GM19238 (cell line): ENCODE results near the gene ATP2A2.
"Not testable (repeated sequence)": the region's sequence is repeated elsewhere in the genome, so short reads cannot be mapped to it uniquely, and the experiment has no call there.

Experiments used
- DNase-seq: peaks from one replicate; pipeline ENCODE4 v3.0.0; 2011; ENCODE audit warnings: low spot score; ENCODE audit not compliant: insufficient read length

Gene ATP2A2

DNA sequence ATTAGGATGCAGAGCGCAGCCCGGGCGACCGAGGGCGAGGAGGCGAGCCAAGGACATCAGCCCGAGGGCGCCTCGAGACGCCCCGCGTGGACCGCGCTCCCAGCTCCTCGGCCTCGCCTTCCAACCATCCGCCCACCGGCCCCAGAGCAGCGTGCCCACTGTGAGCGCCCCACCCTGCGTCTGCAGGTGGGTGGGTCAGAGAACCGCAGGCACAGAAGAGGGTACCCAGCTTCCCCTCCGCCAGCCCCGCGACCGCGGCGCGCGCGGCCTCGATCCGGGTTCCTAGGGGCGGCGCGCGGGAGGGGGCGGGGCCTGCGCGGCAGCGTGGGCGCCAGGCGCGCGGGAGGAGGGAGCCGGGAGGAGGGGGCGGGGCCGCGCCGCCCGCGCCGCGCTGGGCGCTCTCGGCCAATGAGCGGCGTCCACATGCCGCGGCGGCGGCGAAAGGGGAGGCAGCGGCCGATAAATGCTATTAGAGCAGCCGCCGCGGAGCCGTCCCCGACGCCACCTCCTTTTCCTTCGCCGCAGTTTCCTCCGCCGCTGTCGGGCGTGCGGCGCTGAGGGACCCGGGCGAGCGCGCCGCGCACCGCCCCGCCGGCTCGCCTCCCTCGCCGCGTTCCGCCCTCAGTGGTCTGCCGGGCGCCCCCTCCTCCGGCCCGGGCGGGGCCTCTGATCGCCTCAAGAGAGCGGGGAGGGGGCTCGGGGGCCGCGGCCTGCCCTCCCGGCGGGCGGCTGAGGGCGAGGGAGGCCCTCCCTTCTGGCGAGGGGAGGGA, at the start of gene ATP2A2:
ATP2A2 (plus strand) TSS at position 469 of the 770 bp plus-strand sequence. CDS start 543 bp downstream, outside the sequence.
- DNase-seq = peak; percentile 94

DNA sequence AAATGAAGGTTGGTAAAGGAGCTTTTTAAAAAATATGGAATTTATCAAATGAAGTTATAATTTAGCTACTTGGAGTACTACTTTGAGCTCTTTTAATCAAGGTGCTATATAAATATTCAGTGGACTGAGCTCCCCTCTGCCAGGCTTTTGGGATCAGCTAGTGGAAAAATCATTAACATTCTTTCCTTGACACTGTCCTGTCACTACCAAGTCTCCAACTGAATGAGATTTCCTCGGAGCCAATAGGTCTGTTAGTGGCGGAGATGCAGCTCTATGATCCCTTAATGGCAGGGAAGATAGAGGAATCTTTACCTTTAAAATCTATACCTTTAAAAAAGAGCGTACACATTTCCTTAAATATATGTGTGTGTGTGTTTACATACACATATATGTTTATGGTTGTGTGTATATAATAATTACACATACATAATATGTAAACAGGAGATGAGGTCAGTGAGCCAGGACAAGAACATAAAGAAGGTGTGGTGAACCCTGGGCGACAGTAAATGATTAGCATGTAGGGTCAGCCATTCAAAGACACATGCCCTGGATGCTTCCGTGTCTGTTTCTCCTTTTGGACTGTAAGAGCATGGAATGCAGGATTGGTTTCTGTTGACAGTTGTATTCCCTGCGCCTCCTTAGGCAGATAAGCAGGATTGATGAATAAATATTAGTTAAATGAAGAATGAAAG, 47.7 kb upstream of the ATP2A2 start:
- DNase-seq = no peak

DNA sequence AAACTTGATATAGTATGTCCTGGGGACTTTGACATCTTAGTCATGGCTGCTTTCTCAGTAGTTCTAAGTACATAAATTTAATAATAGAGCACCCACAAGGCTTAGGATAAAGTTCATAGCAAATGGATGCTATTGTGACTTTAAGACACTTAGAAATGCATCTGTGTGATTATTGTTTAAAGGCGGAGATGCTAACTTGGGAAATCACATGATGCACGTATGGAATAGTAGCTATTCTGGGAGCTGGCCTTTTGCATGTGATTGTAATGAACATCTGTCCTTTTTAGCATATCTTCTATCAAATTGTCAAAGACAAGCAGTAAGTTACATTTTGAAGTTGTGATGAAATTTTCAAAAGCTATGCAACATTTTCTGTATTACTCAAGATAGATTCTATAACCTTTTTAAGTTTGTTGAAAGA, 46.7 kb upstream of the ATP2A2 start:
- no peak for DNase-seq

DNA sequence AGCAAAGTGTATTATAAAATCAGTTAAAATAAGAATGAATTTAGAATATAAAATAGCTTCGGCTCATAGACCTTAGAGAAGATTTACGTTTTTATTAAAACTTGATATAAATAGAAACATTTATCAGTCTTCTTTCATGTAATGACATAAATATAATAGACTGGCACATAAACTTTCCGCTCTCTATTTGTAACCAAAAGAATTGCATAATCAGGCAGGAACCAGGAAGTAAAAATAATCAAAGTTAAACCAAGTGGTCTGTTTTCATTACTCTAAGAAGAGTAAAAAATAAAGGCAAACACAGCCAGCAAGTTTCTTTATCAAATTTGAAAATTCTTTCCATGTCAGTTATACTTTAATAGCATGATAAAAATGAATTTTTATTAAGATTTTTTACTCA, 46.3 kb upstream of the ATP2A2 start:
- DNase-seq = no peak

DNA sequence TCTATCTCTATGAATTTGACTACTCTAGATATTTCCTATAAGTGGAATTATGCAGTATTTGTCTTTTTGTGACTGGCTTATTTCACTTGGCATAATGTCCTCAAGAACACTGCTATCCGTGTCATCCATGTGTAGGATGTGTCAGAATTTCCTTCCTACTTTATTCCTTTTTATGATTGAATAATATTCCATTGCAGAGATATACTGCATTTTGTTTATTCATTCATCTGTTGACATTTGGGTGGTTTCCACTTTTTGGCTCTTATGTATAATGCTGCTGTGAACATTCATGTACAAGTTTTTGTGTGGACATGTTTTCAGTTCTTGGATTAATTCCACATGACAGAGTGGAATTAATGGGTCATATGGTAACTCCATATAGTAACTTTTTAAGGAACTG, 45.7 kb upstream of the ATP2A2 start:
- no peak for DNase-seq

DNA sequence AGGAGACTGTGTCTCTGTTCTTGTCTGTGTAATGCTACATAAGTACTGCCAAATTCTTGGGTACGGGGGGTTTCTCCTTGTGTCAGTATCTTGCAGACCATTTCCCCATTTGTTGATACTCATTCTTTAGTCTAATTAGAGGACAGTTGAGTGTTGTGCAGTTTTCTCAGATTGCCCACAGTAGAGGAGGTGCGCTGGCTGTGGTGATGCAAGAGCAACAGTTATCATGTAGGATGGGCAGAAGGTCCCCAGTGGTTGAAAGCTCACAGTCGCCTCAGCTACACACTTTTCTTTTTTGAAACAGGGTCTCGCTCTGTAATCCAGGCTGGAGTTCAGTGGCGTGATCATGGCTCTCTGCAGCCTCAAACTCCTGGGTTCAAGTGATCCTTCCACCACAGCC, 37.8 kb upstream of the ATP2A2 start:
- DNase-seq = no peak

DNA sequence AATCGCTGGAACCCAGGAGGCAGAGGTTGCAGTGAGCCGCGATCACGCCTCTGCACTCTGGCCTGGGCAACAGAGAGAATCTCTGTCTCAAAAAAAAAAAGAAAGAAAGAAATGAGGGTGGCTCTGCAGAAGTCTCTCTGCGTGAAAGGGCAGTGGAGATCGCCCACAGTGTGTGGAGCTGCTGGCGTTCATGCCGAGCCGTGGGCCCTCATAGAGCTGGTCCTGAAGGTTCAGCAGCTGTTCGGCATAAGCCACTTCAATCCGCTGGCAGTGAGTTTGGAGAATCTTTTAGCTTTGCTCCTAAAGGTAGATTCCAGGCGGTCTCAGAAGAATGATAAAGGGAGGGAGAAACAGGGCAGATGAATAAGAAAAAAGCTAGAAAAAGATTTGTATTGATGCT, 36.7 kb upstream of the ATP2A2 start:
- DNase-seq = no peak

DNA sequence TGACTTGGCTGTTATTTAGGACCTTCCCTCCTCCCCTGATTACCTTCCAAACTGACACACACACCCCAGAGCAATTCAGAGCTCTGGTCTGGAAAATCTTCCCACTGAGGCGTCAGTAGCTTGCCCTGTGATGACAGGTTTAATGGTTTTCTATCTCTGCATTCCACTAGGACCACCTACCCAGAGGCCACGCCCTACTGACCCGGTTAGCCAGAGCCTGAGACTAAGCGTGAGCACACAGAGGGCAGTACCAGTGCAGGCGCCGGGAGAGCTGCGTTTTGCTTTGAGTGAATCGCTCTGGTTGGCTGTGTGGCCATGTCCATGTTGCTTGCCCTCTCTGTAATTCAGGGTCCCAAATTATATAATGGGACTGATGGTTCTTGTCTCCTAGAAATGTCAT, 36.2 kb upstream of the ATP2A2 start:
- no peak for DNase-seq

DNA sequence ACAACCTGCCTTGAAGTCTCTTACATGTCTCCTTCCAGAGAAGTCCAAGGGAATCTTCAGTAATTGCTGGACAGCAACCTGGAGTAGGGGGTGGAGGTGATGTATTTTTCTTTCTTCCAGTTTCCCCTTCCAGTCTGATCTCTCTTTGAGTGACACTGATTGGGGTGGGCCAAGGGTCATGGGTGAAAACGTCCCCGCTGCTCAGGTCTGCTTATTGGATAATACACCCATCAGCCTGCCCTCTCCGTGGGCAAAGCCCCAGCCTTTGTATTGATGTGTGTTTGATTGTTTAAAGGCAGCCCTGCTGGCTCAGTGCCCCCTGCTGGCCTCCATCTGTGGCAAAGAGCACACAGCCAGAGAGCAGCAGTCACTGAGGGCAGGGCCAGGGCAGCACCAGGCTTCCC, 35.7 kb upstream of the ATP2A2 start:
- DNase-seq = no peak

DNA sequence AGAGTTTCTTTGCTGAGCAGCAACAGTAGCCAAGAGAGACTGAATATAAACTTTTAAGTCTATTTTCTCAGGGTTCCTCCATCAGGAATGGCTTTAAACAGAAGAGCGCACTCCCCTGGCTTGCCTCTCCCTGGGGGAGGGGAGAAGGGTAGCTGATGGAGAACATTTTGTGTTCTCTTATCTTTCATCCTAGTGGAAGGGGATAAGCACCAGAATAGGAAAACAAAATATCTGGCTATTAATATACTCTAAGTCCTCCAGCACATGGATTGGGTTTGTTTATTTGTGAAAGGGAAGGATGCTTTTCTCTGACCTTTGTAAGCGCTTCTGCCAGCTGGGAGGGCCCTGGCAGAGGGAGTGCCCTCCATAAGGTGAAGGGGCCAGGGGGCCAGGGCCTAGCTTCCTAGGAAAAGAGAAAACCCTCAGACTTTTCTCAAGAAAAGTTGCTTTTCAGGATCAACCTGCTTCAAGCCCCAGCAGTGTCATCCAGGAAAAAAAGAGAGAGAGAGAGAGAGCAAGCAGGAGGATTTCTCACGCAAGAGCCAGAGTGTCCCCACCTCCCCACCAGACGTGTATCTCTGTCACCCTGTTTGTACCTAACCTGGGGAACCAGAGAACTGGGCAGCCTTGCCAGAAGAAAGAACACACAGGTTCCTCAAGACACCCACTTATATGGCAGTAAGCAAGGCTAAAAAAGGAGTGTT, 34.3 kb upstream of the ATP2A2 start:
- no peak for DNase-seq

DNA sequence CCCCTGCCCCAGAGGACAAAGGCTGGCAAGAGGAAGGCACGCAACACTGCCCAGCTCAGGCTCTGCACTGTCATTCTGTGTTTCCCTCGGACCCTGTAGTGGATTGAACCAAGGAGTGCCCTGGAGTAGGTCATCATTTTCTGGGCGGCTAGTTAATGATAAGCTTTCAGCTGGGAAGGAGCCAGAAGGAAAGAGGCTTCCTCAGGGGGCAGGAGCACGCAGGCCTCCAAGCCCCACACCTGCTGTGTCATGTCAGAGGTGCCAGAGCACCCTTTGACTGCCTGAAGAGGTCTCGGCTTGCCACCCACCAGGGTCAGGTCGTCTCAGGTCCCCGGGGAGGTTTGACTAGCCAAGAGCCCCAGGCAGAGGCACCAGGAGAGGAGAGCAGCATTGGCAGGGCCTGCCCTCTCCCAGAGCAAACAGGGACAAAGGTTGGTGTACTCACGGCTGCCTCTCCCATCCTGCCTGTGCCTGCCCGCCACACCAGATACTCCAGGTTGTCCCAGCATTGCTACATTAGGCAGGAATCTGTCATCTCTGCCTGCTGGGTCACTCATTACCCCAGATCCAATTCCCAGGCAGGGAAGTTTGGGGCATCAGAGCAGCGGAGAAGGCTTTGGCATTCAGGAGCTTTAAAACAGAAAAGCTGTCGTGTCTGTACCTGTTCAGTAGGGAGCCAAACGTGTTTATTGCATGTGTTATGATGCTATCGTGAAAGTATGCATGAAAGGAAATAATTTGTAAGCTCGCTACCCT, 33.5 kb upstream of the ATP2A2 start:
- DNase-seq = no peak

DNA sequence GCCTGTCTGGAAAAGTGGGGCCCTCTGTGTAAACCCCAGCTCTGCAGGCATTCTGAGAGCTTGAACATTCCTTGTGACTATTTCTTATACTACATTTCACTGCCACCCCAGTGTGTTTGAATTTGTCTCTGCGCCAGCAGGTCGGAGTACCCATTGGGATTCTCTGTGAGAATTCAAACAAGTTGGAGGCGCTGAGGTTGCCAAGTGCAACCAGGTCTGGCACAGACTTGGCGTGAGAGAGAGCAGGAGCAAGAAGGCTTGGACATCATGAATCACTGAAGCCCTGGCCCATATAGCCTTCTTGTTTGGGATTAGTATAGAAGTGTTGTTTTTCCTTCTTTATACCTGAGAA, 33.0 kb upstream of the ATP2A2 start:
- no peak for DNase-seq

DNA sequence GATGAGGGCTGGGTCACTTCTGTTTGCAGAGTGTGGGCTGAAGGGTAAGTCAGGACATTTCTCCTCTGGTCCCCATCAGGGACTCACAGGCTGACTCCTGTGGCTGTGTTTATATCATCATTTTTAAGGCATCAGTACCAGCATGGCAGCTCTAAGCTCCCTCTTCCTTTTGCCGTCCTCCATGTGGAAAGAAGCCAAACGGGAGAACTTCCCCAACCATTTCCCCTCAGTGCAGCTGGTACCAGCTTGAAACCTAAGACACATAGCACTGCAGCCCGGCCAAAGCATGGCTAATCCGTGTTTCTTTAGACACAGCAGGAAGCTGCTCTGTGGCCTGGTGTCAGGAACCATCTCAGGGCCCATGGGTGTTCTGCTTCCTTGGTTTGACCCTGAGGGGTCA, 31.9 kb upstream of the ATP2A2 start:
- DNase-seq = no peak

DNA sequence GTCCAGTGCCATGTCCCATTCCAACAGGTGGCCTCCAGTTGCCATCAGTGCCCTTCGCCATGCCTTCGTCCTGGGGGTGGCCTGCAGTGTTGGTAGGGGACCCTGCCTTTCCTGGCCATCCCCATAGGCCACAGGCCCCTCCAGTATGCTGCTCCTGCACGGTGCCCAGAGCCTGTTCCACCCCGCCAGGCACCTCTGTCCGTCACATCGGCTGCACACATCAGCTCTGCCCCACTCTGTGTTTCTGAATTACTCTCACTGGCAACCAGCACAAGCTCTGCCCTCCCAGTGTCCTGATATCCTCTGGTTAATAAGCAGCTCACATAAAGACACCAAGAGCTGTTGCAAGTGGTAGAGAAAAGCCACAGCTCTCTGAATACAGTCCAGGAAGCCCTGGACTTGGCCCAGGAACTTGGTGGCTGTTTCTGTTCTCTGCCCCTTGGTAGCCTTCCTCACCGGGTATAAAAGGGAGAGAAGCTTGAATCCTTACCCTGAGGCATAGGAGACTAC, 31.3 kb upstream of the ATP2A2 start:
- no peak for DNase-seq

DNA sequence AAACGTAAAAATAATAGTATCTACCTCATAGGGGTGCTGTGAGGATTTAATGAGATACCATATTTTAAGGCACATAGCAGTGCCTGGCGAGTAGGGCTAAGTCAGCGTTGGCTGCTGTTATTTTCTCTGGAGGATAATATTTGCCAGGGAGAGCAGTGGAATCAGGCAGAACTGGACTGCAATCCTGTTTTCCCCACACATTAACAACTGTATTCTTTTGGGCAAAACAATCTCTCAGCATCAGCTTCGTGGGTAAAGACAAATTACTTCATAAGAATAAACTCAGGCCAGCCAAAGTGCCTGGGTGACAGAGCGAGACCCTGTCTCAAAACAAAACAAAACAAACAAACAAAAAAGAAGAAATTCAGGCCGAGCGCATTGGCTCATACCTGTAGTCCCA, 29.7 kb upstream of the ATP2A2 start:
- DNase-seq = no peak

DNA sequence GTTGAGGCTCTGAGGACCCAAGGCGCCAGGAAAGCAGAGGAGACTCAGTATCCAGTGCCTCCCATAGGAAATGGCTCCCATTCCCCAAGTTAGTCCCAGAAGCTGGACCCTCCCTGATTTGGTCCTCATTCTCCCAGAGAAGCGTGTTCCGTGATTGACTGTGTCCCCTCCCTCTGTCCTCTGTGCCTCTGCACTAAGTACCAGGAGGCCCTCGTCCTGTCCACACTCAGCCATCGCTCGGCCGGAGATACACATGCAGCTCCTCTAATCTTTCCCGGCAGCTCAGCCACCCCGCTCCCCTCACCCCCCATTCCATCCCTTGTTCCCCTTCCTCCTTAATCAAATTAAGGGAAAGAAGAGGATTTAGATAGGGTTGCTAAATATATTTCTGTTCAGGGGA, 28.3 kb upstream of the ATP2A2 start:
- no peak for DNase-seq

DNA sequence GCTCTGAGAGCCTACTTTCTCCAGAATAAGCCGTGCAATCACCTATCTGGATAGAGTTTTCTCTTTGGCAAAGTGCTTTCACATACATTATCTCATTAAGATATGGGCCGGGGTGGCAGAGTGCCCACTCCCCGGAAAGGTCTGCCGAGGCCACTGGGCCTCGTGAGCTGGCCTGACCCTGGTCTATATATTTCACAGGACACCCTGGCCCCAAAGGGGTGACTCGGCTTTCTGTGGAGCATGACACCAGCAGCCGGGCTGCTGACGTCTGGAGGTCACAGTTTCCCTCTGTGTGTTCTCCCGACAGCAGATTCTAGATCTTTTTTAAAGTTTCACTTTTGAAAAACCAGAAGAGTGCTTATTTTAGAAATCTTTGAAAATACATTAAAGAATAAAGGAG, 27.9 kb upstream of the ATP2A2 start:
- DNase-seq = no peak

DNA sequence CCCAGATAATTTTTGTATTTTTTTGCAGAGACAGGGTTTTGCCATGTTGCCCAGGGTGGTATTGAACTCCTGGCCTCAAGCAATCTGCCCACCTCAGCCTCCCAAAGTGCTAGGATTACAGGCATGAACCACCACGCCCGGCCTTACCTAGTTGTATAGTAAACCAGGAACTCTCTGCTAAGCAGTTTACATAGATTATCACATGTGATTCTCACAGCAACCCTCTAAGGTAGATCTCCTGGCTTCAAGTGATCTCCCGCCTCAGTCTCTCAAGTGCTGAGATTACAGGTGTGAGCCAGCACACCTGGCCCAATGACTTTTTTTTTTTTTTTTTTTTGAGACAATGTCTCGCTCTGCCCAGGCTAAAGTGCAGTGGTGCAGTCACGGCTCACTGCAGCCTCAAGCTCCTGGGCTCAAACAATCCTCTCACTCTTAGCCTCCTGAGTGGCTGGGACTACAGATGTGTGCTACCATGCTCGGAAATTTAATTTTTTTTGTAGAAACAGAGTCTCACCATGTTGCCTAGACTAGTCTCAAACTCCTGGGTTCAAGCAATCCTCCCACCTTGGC, 26.0 kb upstream of the ATP2A2 start:
- no peak for DNase-seq

DNA sequence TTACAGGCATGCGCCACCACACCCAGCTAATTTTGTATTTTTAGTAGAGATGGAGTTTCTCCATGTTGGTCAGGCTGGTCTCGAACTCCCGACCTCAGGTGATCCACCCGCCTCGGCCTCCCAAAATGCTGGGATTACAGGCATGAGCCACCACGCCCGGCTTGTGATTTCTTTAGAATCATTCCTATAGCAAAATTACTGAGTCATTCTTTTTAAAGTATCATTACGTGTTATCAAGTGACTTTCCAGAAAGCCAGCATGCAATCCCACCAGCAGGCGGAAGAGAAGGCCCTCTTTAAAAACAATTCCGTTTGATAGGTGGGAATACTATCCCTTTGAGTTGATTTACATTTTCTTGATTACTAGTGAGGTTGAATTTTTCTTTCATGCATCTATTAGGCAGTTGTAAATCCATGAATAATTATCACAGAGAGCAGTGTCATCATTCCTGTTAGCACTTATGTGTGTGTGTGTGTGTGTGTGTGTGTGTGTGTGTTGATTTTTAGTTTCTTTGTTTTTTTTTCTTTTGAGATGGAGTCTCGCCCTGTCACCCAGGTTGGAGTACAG, 25.1 kb upstream of the ATP2A2 start:
- DNase-seq = not testable (repeated sequence)

DNA sequence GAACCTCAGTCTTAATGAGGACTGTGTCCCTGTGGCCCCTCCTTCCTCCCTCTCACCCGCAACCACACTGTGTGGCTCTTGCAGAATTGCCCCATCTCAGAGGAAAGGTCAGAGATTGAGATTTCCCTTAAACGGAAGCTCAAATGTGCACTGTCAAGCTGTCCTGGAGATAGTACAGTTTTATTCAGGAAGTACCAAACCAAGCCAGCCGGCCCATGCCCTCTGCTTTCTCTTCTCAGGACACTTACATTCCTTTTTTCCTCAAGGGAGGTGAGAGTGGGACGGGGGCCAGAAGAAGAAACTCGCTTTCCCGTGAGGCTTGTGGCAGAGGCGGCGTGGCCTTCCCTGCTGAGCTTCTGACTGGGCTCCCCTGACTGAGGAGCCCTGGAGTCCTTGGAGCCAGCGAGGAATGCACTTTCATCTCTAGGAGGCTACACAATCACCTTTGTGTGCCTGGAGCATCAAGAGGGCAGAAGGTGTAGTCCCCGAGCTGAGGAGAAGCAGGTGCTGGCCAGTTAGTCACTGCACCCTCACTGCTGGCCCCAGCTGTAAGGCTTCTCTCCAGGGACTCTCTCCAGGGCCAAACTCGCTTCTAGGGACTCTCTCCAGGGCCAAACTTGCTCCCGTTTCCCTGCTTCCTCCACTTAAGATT, 24.1 kb upstream of the ATP2A2 start:
- DNase-seq = no peak
